GM19452 (cell line): Measurements from ENCODE around the gene TADA3.

Source experiments
- ATAC-seq: cut with Tn5 transposase; IDR thresholded peaks from one replicate; pipeline ENCODE4 v1.9.1; 2021; ENCODE audit not compliant: unreplicated experiment

The TADA3 gene

GRCh38 chr3:9809615-9810432, 17.6 kb upstream of the TADA3 start, which contains the start of gene TTLL3:
TSS of gene TTLL3 (plus strand) at chr3:9810262. CDS start at chr3:9810662, 400 bp downstream.
- ATAC-seq: peak; percentile 48

DNA sequence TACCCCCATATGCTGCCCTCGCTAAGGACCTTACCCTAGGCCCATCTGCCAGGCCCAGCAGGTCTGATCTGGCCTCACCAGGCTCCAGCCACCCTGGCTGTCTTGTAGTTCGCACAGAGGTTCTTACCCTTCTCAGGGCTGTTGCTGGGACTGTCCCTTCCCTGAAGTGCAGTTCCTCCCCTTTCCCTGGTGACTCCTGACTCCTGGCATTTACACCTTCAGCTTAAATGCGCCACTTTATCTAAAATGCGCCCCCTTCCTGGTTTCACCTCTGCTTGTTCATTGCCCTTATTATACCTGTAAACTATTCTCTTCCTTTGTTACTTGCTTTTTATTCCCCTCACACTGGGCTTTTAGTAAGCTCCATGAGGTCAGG, 17.0 kb upstream of the TADA3 start:
- no peak for ATAC-seq

DNA sequence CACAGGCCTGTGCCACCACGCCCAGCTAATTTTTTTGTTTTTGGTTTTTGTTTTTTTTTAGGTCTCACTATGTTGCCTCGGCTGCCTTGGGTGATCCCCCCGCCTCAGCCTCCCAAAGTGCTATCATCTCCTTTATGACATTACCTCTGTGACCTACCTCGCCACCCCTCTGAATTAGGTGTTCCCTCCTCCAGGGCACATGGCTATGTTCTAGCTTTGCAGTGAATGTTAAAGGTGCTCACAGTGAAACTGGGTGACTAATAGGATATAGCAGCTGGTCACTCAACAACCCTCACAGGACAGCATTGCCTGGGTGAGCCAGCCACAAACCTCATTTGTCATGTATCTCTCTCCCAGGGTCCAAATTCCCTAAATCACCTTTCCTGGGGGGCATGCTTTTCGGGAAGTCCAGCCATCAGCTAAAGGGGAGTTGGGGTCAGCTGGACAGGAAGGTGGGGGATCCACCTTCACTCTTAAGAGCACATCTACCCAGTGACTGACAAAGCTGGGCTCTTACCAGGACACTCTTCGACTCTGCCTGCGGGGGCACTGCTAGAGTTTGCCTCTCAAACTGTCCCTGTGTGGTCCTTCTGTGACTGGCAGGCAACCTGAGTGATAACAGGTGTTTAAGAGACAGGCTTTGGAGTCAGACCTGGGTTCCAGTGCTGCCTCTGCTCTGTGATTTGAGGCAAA, 16.2 kb upstream of the TADA3 start:
- peak; percentile 46 for ATAC-seq

- no peak for ATAC-seq
Measured at GRCh38 chr3:9807981-9808344, 15.7 kb upstream of the TADA3 start.

- ATAC-seq: no peak
Measured at GRCh38 chr3:9806688-9807589, 14.7 kb upstream of the TADA3 start.

GRCh38 chr3:9806137-9806536, 13.9 kb upstream of the TADA3 start:
- ATAC-seq: no peak

DNA sequence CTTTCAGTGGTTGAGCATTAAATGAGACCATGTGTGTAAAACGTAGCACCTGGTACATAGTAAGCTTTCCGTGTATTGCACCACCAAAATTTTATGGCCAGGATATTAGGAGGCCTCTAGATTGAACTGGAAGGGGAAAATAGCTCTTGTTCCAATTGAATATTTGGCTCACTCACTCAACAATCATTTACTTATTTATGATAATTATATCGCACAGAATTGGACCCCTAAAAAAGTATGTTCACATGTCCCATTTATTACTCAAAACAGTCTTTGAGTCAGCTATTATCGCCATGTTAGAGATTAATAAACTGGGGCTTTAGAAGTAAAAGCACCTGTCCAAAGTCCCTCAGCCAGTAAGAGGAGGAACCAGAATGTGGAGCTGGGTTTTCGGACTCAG, 12.7 kb upstream of the TADA3 start:
- no peak for ATAC-seq

DNA sequence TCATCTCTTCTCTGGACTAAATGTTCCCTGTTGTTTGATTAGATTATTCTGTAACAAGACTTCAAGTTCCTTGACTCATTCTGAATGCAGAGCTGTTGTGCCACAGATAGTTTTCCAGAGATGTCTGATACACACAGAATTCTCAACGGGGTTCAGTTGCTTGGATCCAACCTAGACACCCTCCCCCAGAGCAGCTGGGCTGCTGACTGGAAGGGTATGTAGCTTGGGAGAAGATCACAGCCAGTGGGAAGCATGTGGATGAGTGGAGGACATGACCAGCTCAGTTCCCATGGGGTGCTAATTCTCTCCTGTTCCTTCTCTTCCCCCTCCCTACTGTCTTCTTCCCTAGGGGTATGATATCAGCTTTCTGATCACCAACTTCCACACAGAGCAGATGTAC, 11.2 kb upstream of the TADA3 start:
- no peak for ATAC-seq

GRCh38 chr3:9800529-9800928, 8.3 kb upstream of the TADA3 start:
- no peak for ATAC-seq

DNA sequence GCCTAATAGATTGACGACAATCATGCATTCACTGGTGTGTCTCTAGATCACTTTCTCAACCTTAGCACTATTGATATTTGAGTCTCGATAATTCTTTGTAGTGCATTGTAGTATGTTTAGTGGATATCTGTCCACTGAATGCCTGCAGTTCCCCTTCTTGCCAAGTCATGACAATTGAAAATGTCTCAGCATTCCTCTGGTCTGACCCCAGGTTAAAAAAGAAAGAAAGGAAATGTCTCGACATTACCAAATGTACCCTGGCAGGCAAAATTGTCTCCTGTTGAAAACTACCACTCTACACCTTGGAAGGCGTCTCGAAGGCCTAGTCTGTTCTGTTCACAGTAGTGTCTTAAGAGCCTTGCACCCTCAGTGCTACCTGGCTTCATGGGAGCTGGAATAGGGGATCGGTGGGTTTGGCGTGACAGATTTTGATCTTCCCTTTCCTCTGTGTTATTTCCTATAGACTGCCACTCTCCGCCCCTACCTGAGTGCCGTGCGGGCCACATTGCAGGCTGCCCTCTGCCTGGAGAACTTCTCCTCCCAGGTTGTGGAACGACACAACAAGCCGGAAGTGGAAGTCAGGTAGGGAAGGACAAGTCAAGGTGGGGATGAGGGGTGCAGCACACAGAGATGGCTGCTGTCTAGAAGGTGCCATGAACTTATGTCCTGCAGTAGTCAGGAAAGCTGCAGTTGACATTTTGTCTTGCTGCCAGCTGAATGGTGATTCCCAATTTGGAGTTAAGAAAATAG, 5.1 kb upstream of the TADA3 start:
- no peak for ATAC-seq

DNA sequence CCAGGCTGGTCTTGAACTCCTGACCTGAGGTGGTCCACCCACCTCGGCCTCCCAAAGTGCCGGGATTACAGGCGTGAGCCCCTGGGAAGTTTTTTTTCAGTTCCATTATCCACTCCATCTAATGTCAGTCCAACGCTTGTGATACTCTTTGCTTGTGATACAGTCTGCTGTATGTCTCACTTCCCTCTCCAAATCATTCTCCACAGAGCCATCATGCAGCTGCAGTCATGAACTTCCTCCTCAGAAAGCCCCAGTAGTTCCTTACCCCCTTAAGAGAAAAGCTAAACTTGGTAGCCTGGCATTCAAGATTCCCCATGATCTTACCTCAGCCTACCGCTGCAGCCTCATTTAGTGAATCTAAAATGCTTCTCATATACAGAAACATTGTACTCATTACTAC, 2.9 kb upstream of the TADA3 start:
- no peak for ATAC-seq

DNA sequence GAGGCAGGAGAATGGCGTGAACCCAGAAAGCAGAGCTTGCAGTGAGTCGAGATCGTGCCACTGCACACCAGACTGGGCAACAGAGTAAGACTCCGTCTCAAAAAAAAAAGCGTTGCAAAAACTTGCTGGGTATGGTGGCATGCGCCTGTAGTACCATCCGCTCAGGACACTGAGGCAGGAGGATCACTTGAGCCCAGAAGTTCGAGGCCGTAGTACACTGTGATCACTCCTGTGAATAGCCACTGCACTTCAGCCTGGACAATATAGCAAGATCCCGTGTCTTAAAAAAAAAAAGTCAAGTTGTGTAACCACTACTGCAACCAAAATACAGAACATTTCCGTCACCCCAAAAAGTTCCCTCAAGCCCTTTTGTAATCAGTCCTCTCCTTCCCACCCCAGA, 2.1 kb upstream of the TADA3 start:
- no peak for ATAC-seq

GRCh38 chr3:9793161-9793781, 998 bp upstream of the TADA3 start:
- ATAC-seq: peak; percentile 1

- peak; percentile 2 for ATAC-seq
Measured at GRCh38 chr3:9791790-9792404, 376 bp downstream of the TADA3 start.

- no peak for ATAC-seq
Measured at GRCh38 chr3:9791127-9791526, 1.1 kb downstream of the TADA3 start.

DNA sequence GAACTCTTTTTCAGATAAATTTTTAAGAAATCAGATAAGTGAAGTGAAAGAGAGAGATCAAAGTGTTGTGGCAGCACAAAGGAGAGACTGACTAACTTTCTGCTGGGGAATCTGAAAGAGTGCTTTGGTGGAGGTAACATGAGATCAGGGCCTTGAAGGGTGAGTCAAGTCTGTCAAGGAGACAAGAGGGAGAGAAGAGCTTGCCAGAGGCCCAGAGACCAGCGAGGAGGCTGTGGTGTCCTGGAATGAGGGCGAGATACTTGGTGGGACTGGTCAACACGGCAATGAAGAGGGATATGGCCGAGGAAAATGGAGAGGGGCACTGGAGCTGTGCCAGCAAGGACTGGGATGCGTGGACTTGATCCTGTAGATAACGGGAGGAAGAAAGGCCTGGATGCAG, 4.6 kb downstream of the TADA3 start:
- no peak for ATAC-seq

DNA sequence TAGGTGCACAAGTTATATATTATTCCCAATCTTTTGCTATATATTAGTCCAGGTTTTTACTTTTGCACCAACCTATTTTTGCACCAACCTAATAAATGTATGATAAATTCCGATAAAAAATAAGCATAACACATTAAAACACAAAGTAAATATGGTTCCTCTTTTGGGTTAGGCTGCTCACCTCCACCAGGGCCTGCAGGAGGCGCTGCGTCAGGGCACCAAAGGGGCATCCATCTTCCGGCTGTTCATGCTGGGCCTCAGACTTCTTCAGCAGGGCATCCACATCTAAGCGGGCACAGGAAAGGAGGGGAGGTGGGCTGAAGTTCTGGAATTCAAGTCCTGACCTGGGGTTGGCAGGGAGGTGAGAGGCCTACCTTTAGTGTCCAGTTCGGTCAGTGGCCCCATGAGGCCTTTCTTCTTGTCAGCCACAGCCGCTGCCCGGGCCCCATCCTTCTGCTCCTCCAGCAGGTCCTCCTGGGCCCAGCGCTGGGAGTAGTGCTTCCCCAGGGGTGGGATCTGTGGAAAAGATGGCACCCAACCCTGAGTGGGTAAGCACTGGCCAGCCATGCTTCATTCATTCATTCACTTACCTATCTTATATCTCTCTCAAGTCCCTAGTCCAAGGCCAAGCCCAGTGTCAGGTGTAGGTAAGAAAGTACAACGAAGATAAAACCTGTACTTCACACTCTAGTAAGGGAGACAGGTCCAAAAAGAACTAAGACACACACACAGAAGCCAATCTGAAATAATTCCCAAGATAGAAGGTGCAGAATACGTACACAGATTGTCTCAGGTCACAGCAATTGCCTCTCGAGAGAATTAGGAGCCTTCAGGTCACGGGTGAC, 5.2 kb downstream of the TADA3 start:
- no peak for ATAC-seq

DNA sequence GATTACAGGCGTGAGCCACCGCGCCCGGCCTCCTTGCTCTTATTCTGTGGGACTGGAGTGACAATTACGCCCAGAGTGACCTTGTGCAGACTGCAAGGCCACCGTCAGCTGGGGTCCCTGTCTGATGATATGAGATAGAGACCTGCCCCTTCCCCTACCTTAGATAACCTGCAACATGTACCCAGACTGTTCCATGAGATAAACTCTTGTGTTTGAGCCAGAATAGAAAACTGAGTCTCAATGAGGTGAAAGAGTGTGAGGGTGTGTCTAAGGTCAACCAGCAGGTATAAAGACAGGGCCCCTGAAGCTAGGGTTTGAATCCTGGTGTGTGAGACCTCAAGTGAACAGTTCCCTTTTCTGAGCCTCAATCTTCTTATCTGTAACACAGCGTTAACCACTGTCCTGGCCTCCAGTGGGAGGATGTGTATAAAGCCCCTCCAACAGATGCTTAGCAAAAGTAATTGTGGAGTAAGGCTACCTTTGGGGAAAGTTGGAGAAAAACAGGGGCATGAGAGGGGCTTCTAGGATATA, 6.0 kb downstream of the TADA3 start:
- ATAC-seq: no peak

- no peak for ATAC-seq
Measured at GRCh38 chr3:9785602-9786001, 6.7 kb downstream of the TADA3 start.
